ENCODE results near the gene GMDS.

The GMDS gene

GRCh38 chr6:1662534-1662933 is 582.9 kb downstream of the GMDS start:
- DNase-seq: no peak

- no peak for DNase-seq
Observed at GRCh38 chr6:1659816-1660215, 585.6 kb downstream of the GMDS start.

- DNase-seq: no peak
Observed at GRCh38 chr6:1658212-1659005, 587.0 kb downstream of the GMDS start.

DNA sequence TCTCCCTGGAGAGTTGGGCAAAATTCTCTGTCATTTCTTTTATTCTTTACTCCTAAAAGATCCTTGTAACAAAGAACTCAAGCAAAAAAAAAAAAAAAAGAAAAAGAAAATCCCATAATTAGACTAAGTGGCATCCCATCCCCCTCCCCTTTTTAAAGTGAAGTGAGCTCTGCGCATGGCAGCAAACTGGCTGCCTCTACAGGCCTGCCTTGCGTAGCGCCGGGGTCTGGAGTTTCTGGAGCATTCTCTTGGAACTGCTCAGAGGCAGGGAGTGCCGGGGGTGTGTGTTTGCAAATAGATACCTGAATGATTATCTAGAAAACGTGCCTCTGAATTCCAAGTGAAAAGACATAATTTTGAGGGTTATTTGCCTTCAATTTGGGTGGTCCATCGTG is 587.6 kb downstream of the GMDS start:
- no peak for DNase-seq

GRCh38 chr6:1657116-1657770 is 588.2 kb downstream of the GMDS start:
- DNase-seq: no peak

- no peak for DNase-seq
Observed at GRCh38 chr6:1654054-1654453, 591.4 kb downstream of the GMDS start.

DNA sequence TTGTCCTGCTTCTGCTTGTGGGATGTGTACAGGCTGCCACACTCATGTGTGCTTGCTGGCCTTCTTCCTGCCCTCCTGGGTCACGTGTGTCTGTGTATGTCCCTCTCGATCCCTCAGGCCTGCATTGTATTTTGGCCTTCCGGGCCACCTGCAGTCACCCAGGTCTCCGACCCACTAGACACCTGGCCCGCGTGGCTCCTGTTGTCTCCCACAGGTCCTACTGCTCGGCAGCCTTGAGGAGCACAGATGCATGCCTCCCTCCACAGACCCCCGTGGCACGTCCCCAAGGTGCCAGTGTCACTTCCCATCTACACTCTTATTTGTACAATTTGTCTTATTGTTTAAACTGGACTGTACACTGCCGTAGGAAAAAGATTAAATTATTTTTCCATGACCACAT is 592.6 kb downstream of the GMDS start:
- DNase-seq: no peak

DNA sequence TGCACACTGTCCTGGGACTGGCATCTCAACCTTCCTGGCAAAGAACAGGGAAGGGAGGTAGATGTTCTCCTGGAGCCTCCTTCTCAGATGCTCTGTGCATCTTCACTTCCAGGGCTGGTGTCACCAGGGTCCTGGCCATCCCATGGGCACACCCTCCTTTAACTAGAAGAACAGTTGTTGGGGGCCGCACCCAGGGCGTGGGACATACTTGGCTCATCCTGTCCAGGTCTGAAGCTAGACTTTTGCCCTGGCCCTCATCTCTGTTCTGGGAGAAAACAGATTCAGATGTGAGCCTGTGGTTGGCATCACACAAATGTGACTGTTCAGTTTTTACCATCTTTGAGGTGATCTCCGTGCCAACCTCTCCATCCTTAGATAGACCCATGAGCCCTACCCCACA is 594.0 kb downstream of the GMDS start:
- DNase-seq: no peak

DNA sequence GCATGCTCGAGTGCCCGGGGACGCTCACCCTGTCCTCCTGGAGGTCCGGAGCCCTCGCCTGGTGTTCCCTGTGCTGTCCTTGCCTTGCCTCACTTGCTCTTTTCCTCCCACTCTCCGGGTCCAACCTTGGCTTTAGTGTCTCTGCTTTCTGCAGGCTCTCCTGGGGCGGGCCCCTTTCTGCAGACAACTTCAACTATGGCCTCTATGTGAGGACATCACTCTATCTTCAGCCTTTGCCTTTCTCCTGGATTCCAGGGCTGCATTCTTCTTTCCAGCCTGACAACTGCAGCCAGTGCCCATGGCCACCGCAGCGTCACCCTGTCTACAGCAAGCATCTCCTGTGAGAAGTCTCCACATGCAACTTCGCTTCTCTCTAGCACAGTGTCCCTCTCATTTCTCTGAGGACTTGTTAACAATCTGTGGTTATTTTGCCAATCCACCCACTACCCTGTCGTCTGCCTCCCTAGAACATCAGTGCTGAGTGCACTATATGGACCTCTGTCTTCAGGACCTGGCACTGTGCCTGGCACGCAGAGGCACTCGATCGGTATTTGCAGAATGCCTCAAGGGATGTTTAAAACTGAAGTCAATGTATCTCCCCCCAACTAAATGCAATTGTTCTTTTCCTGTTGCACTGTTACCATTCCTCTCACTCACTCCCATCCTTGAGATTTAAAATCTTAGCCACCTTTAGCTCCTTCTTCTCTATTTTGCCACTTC is 599.8 kb downstream of the GMDS start:
- no peak for DNase-seq

DNA sequence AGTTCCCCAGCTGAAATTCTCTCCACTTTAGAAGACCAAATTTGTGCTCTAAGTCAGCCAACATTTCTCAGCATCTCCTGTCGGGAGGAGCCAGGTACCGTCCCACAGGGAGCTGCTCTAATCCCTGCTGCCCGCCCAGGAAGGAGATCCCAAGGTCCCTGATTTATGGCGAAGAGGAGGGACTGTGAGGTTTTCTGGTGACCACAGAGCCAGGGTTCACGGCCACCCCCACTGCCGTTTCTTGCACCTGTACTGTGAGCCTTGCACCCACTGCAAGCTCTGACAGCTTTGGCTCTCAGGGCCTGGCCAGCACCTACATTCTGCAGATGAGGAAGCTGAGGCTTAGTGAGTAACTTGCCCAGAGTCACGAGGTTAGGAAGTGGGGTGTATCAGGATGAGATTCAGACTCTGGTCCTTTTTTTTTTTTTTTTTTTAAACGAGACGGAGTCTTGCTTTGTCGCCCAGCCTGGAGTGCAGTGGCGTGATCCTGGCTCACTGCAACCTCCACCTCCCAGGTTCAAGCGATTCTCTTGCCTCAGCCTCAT is 600.8 kb downstream of the GMDS start:
- no peak for DNase-seq

- DNase-seq: no peak
Observed at GRCh38 chr6:1643830-1644445, 601.5 kb downstream of the GMDS start.

GRCh38 chr6:1643111-1643510 is 602.3 kb downstream of the GMDS start:
- DNase-seq: no peak

DNA sequence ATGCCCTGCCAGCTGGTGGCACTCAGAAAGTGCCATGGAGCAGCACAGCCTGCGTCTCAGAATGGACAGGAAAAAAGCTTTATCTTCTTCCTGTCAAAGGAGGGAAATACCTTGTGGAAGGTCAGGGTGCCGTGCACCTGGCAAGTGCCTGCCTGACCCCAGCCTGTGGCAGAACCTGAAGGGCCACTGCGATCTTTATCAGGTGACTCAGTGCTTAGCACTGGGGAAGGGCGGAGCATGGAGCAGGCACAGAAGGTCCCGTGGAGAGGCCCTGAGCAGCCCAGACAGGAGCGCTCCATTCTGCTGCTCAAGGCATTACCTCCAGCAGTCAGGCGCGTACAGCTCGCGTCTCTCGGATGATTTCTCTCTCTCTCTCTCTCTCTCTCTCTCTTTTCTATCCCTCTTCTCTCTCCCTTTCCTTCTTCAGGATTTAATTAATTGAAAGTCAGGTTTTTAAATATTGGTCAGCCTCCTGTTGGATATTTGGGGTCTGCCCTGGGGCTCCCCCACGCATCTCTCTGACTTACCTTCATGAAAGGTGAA is 604.0 kb downstream of the GMDS start:
- no peak for DNase-seq

GRCh38 chr6:1640476-1640875 is 604.9 kb downstream of the GMDS start:
- no peak for DNase-seq

- DNase-seq: no peak
Observed at GRCh38 chr6:1639430-1639829, 606.0 kb downstream of the GMDS start.

DNA sequence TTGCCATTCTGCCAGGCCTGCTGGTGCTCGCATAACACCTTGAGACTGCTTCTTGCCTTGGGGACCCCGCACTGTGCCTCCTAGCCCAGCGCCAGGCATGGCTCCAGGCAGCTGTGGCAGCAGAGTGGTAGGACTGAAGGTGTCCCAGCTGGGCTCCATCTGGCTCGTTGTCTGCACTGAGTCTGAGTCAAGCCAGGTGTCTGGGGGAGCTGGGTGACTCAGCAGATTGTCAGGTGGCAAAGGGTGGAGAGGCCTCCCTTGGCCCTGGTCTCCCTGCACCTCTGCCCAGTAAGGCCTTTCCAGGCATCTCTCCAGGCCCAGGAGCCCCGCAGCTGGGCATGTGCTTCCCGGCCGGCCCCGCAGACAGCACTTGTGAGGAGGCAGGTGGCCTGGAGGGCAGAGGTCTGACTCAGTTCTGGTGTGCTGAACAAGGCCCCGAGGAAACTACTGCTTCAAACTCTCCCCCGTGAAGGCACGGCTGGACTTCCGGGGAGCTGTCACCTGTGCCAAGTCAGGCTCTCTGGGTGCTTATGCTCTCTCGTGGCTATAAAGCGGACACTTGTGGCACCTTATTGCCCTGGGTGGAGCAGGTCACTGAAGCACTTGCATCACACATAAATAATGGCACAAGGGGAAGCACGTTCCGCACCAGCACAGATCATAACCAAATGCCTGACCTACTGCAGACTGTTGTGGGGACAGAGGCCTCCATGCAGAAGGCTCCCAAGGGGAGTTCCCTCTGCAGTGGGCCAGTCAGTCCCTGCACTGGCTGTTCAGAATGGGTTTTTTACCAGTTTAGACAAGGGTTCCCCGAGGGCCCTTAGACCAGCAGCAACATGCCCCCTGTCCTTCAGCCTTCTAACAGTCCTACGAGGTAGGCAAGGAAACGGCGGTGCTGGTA is 608.2 kb downstream of the GMDS start:
- no peak for DNase-seq

- no peak for DNase-seq
Observed at GRCh38 chr6:1636272-1636825, 609.1 kb downstream of the GMDS start.

- DNase-seq: no peak
Observed at GRCh38 chr6:1635305-1636010, 609.9 kb downstream of the GMDS start.

GRCh38 chr6:1634081-1634480 is 611.3 kb downstream of the GMDS start:
- DNase-seq: no peak

- no peak for DNase-seq
Observed at GRCh38 chr6:1633366-1634021, 611.9 kb downstream of the GMDS start.

Measured in GDM1 (cell line).